ENCODE results near the gene RUNX2.

RUNX2 gene

GRCh38 chr6:45684476-45684875 lies 356.3 kb downstream of the RUNX2 start:
- H3K9me3 ChIP-seq (ENCODE audit: control insufficient read depth, insufficient read depth, low read depth, low read length), result no peaks in the 10 kb centered on the region; the same call in 1 of the 2 replicates
- no peaks in the 10 kb centered on the region for H3K4me1 ChIP-seq (ENCODE audit: control insufficient read depth, insufficient read depth, low read length)
- ChIA-PET POLR2A (no interaction called here), CTCF (interaction anchor here (0.9 kb wide), 1 partner anchor 19 kb away, joined by 3 read pairs; no protein-coding TSS in a partner anchor)
- no peak overlapping the region for H3K4me3 ChIP-seq (ENCODE audit: low read depth, low read length)
- no peak for TF ChIP-seq ZBTB6 (tag by site-specific recombination; IDR thresholded peaks at IDR 0.05)
- TF ChIP-seq PRDM4 (tag by site-specific recombination; IDR thresholded peaks at IDR 0.05), result no peak
- no peak overlapping the region for H3K27ac ChIP-seq (ENCODE audit: extremely low read depth, low read depth, low read length)
- H3K36me3 ChIP-seq (ENCODE audit: control insufficient read depth in 2 of 2, insufficient read depth in 1 of 2, low read length in 2 of 2), result no peaks in the 10 kb centered on the region

- ChIA-PET CTCF (no interaction called here), POLR2A (no interaction called here)
- Histone ChIP-seq H3K4me1 (ENCODE audit: control insufficient read depth, insufficient read depth, low read length) (no peaks in the 10 kb centered on the region), H3K27ac (ENCODE audit: extremely low read depth, low read depth, low read length) (no peak overlapping the region), H3K9me3 (ENCODE audit: control insufficient read depth, insufficient read depth, low read depth, low read length) (no peaks in the 10 kb centered on the region; the same call in 1 of the 2 replicates), H3K4me3 (ENCODE audit: low read depth, low read length) (no peak overlapping the region), H3K36me3 (ENCODE audit: control insufficient read depth in 2 of 2, insufficient read depth in 1 of 2, low read length in 2 of 2) (no peaks in the 10 kb centered on the region)
- TF ChIP-seq IKZF3 (tag by site-specific recombination; IDR thresholded peaks at IDR 0.05) (no peak), BCL6B (tag by site-specific recombination; IDR thresholded peaks at IDR 0.05) (no peak), ZNF501 (tag by site-specific recombination; IDR thresholded peaks at IDR 0.05) (no peak), ZBTB44 (tag by site-specific recombination; IDR thresholded peaks at IDR 0.05) (no peak), ZNF157 (tag by site-specific recombination; IDR thresholded peaks at IDR 0.05) (no peak), ZNF416 (tag by site-specific recombination; IDR thresholded peaks at IDR 0.05) (no peak), ZNF677 (tag by site-specific recombination; IDR thresholded peaks at IDR 0.05) (no peak), ZNF610 (tag by site-specific recombination; IDR thresholded peaks at IDR 0.05; ENCODE audit: borderline replicate concordance) (no peak)
These were observed 356.9 kb downstream of the RUNX2 start for GRCh38 chr6:45685076-45685475.

- no peak overlapping the region for H3K4me3 ChIP-seq (ENCODE audit: low read depth, low read length)
- no peak overlapping the region for H3K27ac ChIP-seq (ENCODE audit: extremely low read depth, low read depth, low read length)
- CTCF ChIA-PET, result interaction anchor here (0.7 kb wide), 1 partner anchor 10 kb away, joined by 3 read pairs; no protein-coding TSS in a partner anchor
- H3K36me3 ChIP-seq (ENCODE audit: control insufficient read depth in 2 of 2, insufficient read depth in 1 of 2, low read length in 2 of 2), result no peaks in the 10 kb centered on the region
- H3K4me1 ChIP-seq (ENCODE audit: control insufficient read depth, insufficient read depth, low read length), result no peaks in the 10 kb centered on the region
- TF ChIP-seq ZFP3 (tag by site-specific recombination; IDR thresholded peaks at IDR 0.05; ENCODE audit: low read depth), result no peak
- TF ChIP-seq TCF7L2 (IDR thresholded peaks at IDR 0.05; ENCODE audit: borderline replicate concordance, low read depth, low read length), result no peak
- TF ChIP-seq ZNF658 (tag by site-specific recombination; IDR thresholded peaks at IDR 0.05), result no peak
- no peak for TF ChIP-seq REPIN1 (tag by site-specific recombination; IDR thresholded peaks at IDR 0.05; ENCODE audit: low read depth)
- POLR2A ChIA-PET, result no interaction called here
- H3K9me3 ChIP-seq (ENCODE audit: control insufficient read depth, insufficient read depth, low read depth, low read length), result no peaks in the 10 kb centered on the region
These were observed 358.9 kb downstream of the RUNX2 start for GRCh38 chr6:45686841-45687569.
